A673 (cell line): ENCODE data around the gene GOSR2.

Experiments used
- CTCF ChIP-seq: fragments of 300-800, 200-600 bp; sonication (generic); conservative IDR thresholded peaks from 2 replicates; pipeline ENCODE4 v1.5.1; 2017; ENCODE audit warnings: low read depth, mild to moderate bottlenecking, antibody characterized with exemption, low read length, moderate library complexity, mixed read lengths
- EZH2 ChIP-seq: fragments of 200-600 bp; sonication (generic); IDR thresholded peaks from 2 replicates; pipeline ENCODE4 v1.6.1; 2017; ENCODE audit warnings: borderline replicate concordance, low read depth, mild to moderate bottlenecking, mixed read lengths, antibody characterized with exemption, low read length; ENCODE audit not compliant: poor library complexity, severe bottlenecking

GRCh38 chr17:46971647-46972300 is 48.8 kb downstream of the GOSR2 start:
- no peak for TF ChIP-seq CTCF
- no peak for TF ChIP-seq EZH2
